ENCODE measurements around the gene FRMD3. TPM values are rescaled to one million over a fixed set of nuclear protein-coding genes. Genes with fewer than 3 reads are reported as not detected.

FRMD3 gene
- total and polyA plus RNA-seq, 4 donors: 0.16 to 0.75 (median 0.48) TPM

DNA sequence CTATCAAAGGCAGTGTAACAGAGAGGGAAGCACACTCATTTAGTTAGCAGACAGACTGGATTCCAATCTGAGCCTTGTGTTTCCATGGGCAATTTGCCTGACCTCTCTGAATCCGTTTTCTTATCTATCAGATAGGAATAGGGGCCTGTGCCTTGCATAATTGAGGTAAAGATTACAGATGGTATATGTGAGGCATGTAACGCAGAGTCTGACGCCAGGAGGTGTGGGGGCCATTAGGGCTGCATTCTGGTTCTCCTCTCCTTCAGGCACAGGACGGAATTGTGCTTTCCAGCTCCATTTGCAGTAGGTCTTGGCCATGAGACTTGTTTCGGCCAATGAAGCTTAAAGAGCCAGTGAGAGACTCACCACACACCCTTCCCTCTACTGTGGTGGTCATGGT, 97.6 kb downstream of the FRMD3 start:
- no peak for TF ChIP-seq RAD21 (IDR thresholded peaks at IDR 0.05)
- TF ChIP-seq, protein P1, sequence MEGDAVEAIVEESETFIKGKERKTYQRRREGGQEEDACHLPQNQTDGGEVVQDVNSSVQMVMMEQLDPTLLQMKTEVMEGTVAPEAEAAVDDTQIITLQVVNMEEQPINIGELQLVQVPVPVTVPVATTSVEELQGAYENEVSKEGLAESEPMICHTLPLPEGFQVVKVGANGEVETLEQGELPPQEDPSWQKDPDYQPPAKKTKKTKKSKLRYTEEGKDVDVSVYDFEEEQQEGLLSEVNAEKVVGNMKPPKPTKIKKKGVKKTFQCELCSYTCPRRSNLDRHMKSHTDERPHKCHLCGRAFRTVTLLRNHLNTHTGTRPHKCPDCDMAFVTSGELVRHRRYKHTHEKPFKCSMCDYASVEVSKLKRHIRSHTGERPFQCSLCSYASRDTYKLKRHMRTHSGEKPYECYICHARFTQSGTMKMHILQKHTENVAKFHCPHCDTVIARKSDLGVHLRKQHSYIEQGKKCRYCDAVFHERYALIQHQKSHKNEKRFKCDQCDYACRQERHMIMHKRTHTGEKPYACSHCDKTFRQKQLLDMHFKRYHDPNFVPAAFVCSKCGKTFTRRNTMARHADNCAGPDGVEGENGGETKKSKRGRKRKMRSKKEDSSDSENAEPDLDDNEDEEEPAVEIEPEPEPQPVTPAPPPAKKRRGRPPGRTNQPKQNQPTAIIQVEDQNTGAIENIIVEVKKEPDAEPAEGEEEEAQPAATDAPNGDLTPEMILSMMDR (IDR thresholded peaks at IDR 0.05; ENCODE audit: low read depth, low read length, missing input control): no peak
- TF ChIP-seq TAF1 (conservative IDR thresholded peaks at IDR 0.05): no peak
- TF ChIP-seq, protein P2, sequence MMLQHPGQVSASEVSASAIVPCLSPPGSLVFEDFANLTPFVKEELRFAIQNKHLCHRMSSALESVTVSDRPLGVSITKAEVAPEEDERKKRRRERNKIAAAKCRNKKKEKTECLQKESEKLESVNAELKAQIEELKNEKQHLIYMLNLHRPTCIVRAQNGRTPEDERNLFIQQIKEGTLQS (IDR thresholded peaks at IDR 0.05): no peak
- no peak for TF ChIP-seq RXRA (IDR thresholded peaks at IDR 0.05)
- TF ChIP-seq EGR1 (IDR thresholded peaks at IDR 0.05; ENCODE audit: low read depth in 2 of 2): no peak
- no peak for TF ChIP-seq NR2F2 (IDR thresholded peaks at IDR 0.05)
- no peak for TF ChIP-seq HNF4G (IDR thresholded peaks at IDR 0.05)
- TF ChIP-seq SP1 (IDR thresholded peaks at IDR 0.05): no peak
- TF ChIP-seq GABPA (IDR thresholded peaks at IDR 0.05 in 1 of 2, conservative IDR thresholded peaks at IDR 0.05 in 1 of 2): no peak
- TF ChIP-seq FOXA2 (IDR thresholded peaks at IDR 0.05): no peak
- no peak for TF ChIP-seq FOXA1 (IDR thresholded peaks at IDR 0.05)
- TF ChIP-seq, protein P3, sequence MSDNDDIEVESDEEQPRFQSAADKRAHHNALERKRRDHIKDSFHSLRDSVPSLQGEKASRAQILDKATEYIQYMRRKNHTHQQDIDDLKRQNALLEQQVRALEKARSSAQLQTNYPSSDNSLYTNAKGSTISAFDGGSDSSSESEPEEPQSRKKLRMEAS (IDR thresholded peaks at IDR 0.05): no peak
- TF ChIP-seq JUND (IDR thresholded peaks at IDR 0.05): no peak
- TF ChIP-seq, protein P4, sequence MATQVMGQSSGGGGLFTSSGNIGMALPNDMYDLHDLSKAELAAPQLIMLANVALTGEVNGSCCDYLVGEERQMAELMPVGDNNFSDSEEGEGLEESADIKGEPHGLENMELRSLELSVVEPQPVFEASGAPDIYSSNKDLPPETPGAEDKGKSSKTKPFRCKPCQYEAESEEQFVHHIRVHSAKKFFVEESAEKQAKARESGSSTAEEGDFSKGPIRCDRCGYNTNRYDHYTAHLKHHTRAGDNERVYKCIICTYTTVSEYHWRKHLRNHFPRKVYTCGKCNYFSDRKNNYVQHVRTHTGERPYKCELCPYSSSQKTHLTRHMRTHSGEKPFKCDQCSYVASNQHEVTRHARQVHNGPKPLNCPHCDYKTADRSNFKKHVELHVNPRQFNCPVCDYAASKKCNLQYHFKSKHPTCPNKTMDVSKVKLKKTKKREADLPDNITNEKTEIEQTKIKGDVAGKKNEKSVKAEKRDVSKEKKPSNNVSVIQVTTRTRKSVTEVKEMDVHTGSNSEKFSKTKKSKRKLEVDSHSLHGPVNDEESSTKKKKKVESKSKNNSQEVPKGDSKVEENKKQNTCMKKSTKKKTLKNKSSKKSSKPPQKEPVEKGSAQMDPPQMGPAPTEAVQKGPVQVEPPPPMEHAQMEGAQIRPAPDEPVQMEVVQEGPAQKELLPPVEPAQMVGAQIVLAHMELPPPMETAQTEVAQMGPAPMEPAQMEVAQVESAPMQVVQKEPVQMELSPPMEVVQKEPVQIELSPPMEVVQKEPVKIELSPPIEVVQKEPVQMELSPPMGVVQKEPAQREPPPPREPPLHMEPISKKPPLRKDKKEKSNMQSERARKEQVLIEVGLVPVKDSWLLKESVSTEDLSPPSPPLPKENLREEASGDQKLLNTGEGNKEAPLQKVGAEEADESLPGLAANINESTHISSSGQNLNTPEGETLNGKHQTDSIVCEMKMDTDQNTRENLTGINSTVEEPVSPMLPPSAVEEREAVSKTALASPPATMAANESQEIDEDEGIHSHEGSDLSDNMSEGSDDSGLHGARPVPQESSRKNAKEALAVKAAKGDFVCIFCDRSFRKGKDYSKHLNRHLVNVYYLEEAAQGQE (IDR thresholded peaks at IDR 0.05): no peak
- no peak for TF ChIP-seq HNF4A (conservative IDR thresholded peaks at IDR 0.05)
- TF ChIP-seq, protein P5, sequence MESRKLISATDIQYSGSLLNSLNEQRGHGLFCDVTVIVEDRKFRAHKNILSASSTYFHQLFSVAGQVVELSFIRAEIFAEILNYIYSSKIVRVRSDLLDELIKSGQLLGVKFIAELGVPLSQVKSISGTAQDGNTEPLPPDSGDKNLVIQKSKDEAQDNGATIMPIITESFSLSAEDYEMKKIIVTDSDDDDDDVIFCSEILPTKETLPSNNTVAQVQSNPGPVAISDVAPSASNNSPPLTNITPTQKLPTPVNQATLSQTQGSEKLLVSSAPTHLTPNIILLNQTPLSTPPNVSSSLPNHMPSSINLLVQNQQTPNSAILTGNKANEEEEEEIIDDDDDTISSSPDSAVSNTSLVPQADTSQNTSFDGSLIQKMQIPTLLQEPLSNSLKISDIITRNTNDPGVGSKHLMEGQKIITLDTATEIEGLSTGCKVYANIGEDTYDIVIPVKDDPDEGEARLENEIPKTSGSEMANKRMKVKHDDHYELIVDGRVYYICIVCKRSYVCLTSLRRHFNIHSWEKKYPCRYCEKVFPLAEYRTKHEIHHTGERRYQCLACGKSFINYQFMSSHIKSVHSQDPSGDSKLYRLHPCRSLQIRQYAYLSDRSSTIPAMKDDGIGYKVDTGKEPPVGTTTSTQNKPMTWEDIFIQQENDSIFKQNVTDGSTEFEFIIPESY (IDR thresholded peaks at IDR 0.05): no peak
- TF ChIP-seq YY1 (IDR thresholded peaks at IDR 0.05): no peak
- WGBS: 86% methylated on average over 5 of the region's 5 CpGs
- no peak for DNase-seq (ENCODE audit: low spot score)
- no peaks in the 10 kb centered on the region for H3K36me3 ChIP-seq (ENCODE audit: control insufficient read depth in 4 of 4, insufficient read depth in 3 of 4, low read depth in 1 of 4, low read length in 3 of 4)
- no peak overlapping the region for H3K27ac ChIP-seq (ENCODE audit: low read depth in 1 of 2, low read length in 2 of 2)
- H3K9me3 ChIP-seq (ENCODE audit: control insufficient read depth in 4 of 4, low read length in 3 of 4): no peaks in the 10 kb centered on the region
- H3K9ac ChIP-seq (ENCODE audit: low read depth in 1 of 2, low read length in 2 of 2): no peak overlapping the region
- no peaks in the 10 kb centered on the region for H3K27me3 ChIP-seq (ENCODE audit: control insufficient read depth in 4 of 4, insufficient read depth in 4 of 4, low read length in 3 of 4)
- H3K4me3 ChIP-seq (ENCODE audit: low read depth in 1 of 3, low read length in 3 of 3): no peak overlapping the region
- peaks cover 0 to 2% (median 0%) of the 10 kb centered on the region in 4 donors for H3K4me1 ChIP-seq (ENCODE audit: control insufficient read depth in 4 of 4, insufficient read depth in 4 of 4, low read length in 3 of 4)
